Activated naive CD4-positive, alpha-beta T cell treated with anti-CD3 and anti-CD28 coated beads, Interleukin-2, amount 50 U/mL, for 72 hours (primary cell): ENCODE data around the gene TECPR1. TPM values are rescaled to one million over a fixed set of nuclear protein-coding genes. Genes with fewer than 3 reads are reported as not detected.

Experiments used
- ATAC-seq, 2 donors: fragments of 150-1000 bp; cut with Tn5 transposase; 2 replicates each; pipeline ENCODE4 v1.10.0; 2021; ENCODE audit warnings: mild to moderate bottlenecking in 2 of 2, moderate library complexity in 2 of 2
- DNase-seq, 2 donors: peaks; one replicate each; pipeline ENCODE4 v3.0.0; 2021 to 2022; ENCODE audit warnings: low spot score in 2 of 2
- H3K27ac Mint-ChIP-seq, 2 donors: one replicate each; pipeline ENCODE4 v1.8.0; 2022; ENCODE audit warnings: mild to moderate bottlenecking in 2 of 2, mixed read lengths in 2 of 2
- H3K36me3 Mint-ChIP-seq, 2 donors: one replicate each; pipeline ENCODE4 v1.8.0; 2022; ENCODE audit warnings: mixed read lengths in 2 of 2
- H3K9me3 Mint-ChIP-seq, 2 donors: one replicate each; pipeline ENCODE4 v1.8.0; 2022; ENCODE audit warnings: mixed read lengths in 2 of 2
- total RNA-seq, 2 donors: library from RNA; stranded (reverse); gene quantifications; one replicate each; pipeline ENCODE4 v1.2.3, GENCODE V29; 2022

The TECPR1 gene
- total RNA-seq, 2 donors from 2014 or later: 37.9 to 62.0 TPM

DNA sequence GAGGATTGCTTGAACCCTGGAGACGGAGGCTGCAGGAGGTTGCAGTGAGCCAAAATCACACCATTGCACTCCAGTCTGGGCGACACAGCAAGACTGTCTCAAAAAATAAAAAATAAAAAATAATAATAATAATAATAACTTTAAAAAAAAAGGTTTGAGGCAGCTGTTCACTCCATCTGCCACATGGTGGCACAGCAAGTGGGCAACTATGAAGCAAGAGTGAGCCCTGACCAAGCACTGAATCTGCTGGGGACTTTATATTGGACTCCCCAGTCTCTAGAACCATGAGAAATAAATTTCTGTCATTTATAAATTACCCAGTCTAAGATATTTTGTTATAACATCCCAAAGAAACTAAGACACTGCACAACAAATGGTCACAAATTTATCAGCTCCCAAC lies 14.8 kb upstream of the TECPR1 start:
- Mint-ChIP-seq H3K36me3 (peaks cover under 1 to 6% of the 10 kb centered on the region in 2 donors), H3K9me3 (no peaks in the 10 kb centered on the region), H3K27ac (no peak overlapping the region)
- ATAC-seq: no peak
- DNase-seq: no peak

DNA sequence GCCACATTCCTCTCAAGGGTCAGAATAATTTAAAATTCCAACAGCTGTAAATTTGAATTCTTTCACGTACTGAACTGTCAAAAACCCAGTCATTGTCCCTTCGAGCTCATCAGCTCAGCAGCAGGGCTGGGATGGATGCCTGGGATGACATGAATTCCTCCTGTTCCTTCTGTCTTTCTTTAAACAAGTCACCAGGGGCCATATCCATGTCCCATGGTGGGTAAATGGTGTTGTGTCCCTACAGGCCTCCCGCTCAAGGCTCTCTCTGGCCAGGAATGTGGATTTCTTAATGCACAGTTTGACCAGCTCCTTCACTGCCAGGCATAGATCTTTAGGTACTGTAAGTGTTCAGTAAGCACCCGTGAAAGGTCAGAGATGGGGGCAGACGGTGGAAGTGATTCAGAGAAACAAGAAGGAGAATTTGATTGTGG lies 13.8 kb upstream of the TECPR1 start:
- Mint-ChIP-seq H3K27ac (peak overlapping the region; percentile 45 to 82), H3K9me3 (no peaks in the 10 kb centered on the region), H3K36me3 (peaks cover 6 to 8% of the 10 kb centered on the region in 2 donors)
- DNase-seq (no peak), ATAC-seq (no peak)

DNA sequence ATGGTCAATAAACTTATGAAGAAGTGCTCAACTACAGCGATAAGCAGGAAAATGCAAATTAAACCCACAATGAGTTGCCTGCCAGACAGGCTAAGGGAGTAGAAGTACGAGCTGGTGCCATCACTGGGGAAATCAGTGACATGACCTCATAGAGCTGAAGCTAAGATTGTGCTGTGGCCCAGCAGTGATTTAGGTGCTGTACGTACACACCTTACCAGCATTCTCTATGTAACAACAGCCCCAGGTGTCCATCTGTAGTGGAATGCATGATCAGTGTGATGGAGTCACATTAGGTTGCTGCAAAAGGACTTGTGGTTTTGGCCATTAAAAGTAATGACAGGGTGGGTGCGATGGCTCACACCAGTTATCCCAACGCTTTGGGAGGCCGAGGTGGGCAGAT lies 5.7 kb upstream of the TECPR1 start:
- Mint-ChIP-seq H3K36me3 (peaks cover 8 to 9% of the 10 kb centered on the region in 2 donors), H3K27ac (no peak overlapping the region), H3K9me3 (no peaks in the 10 kb centered on the region)
- DNase-seq: no peak
- no peak for ATAC-seq

DNA sequence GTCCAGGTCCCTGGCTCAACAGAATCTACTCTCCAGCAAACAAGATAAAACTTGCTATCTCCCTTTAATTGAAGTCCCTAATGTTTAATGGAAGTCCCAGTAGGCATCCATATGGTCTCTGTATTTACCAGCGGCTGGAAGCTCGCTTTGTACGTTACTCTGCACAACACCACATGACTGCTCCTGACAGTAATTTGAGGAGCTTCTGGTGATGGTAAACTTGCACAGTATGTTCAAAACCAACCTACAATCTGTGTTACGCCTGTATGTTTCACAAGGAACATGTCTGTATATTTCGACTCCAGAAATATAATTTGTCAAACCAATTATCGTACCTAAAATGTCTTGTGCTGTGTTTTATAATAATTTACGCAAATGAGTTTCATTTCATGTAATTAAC lies 4.4 kb upstream of the TECPR1 start:
- Mint-ChIP-seq H3K36me3 (peaks cover 9 to 15% of the 10 kb centered on the region in 2 donors), H3K9me3 (no peaks in the 10 kb centered on the region), H3K27ac (peak overlapping the region in 1 of 2 donors; percentile 90)
- ATAC-seq: no peak
- no peak for DNase-seq

DNA sequence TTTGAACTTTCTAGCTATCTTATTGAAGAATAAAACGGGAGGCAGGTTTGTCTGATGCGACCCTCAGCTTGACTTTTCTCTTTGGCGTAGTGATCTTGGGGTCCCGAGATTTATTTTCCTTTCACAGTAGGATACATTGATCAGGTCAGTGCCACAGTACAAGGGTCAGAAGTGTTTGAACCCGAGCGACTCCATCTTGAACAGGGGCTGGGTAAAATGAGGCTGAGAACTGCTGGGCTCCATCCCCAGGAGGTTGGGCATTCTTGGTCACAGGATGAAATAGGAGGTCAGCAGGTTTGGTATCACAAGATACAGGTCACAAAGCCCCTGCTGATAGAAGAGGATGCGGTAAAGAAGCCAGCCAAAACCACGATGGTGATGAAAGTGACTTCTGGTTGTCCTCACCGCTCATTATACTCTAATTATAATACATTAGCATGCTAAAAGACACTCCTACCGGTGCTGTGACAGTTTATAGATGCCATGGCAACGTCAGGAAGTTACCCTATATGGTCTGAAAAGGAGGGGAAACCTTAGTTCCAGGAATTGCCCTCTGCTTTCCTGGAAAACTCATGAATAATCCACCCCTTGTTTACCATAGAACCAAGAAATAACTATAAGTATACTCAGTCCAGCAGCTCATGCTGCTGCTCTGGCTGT lies 3.0 kb upstream of the TECPR1 start:
- no peaks in the 10 kb centered on the region for H3K9me3 Mint-ChIP-seq
- DNase-seq: peak in 1 of 2 donors; percentile 14
- H3K27ac Mint-ChIP-seq: peak overlapping the region; percentile 77 to 94
- peak in 1 of 2 donors; percentile 1 for ATAC-seq
- H3K36me3 Mint-ChIP-seq: peaks cover 6 to 15% of the 10 kb centered on the region in 2 donors

DNA sequence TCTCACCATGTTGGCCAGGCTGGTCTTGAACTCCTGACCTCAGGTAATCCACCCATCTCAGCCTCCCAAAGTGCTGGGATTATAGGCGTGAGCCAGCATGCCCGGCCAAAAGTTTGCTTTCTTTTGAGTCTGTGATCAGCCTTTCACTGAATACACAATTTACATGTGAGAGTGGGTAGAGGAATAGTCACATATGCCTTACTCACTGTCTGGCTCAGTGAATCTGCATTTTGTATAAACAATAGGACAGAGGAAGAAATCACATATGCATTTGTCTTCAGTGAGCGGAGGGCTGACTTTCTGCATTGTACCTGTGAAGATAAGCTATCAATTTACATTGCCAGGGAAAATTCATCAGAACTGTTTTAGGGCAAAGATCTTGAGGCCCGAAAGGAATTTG lies 2.5 kb upstream of the TECPR1 start:
- Mint-ChIP-seq H3K9me3 (no peaks in the 10 kb centered on the region), H3K36me3 (peaks cover 9 to 15% of the 10 kb centered on the region in 2 donors), H3K27ac (peak overlapping the region; percentile 77 to 94)
- DNase-seq (no peak), ATAC-seq (no peak)

DNA sequence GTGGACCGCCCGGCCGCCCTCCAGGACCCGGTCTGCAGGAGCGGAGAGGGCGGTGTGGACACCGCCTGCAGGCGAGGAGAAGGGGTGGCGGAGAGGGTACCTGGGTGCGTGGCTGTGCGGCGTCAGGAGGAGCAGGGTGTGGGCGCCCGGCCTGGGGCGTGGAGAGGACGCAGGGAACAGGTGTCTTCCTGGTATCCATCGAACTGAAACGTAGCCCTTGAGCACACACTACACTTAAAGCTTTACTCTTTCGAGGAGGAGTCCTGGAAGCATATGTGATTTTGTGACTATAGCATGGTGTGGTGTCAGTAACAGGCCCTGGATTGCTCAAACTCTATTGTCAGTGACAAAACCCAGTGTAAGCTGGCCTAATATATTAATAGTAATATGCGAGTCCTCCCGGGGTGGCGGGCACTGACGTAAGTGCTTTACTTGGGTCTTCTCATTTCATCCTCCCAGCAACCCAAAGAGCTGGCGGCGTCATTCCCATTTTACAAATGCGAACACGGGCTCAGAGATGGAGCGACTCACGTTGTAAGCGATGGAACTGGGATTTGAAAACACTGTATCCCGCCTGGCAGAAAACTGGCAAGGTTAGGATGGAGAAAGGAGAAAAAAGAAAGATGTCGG lies 508 bp upstream of the TECPR1 start:
- ATAC-seq (peak in 1 of 2 donors; percentile 46), DNase-seq (no peak)
- Mint-ChIP-seq H3K9me3 (no peaks in the 10 kb centered on the region), H3K36me3 (peaks cover 14 to 28% of the 10 kb centered on the region in 2 donors), H3K27ac (peak overlapping the region; percentile 89 to 92)

DNA sequence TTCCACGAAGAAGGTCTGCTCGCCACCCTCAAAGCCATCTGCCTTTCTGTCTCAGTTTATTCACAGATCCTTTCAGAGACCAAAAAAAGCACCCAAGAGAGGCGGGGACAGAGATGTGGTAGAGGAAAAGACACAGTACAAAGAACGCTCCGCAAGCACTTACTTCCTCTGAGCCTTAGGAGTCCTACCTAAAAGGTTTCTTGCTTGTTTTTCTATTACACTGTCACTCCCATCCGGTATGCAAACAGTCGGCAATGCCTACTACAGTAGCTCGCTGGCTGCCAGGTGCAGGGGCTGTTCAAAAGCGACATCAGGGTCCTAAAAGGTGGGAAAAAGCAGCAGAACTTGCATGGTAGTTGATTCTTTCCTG lies 816 bp downstream of the TECPR1 start:
- peak; percentile 3 to 14 for ATAC-seq
- no peaks in the 10 kb centered on the region for H3K9me3 Mint-ChIP-seq
- H3K36me3 Mint-ChIP-seq: peaks cover 14 to 23% of the 10 kb centered on the region in 2 donors
- DNase-seq: peak in 1 of 2 donors; percentile 31
- H3K27ac Mint-ChIP-seq: peak overlapping the region; percentile 89 to 97

DNA sequence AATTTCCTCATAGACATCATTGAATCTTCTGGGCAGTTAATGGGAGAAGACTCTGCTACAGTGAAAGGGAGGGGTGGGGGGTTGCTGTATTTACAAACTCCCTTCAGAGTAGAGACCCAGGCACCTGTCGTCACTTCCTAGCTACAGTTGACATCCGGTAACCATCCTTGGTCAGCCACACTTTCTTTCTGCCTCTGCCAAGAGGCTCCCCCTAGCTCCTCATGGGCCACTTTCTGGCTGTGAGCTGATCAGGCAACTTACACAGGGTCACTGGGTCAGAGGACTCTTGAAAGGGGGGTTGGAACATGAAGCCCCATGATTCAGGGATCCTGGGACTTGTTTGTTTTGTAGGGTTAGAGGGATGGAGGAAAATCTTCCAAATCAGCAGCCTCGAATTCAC lies 1.2 kb downstream of the TECPR1 start:
- Mint-ChIP-seq H3K27ac (peak overlapping the region; percentile 89 to 97), H3K9me3 (no peaks in the 10 kb centered on the region), H3K36me3 (peaks cover 14 to 22% of the 10 kb centered on the region in 2 donors)
- ATAC-seq (peak; percentile 26 to 29), DNase-seq (peak in 1 of 2 donors; percentile 46)

DNA sequence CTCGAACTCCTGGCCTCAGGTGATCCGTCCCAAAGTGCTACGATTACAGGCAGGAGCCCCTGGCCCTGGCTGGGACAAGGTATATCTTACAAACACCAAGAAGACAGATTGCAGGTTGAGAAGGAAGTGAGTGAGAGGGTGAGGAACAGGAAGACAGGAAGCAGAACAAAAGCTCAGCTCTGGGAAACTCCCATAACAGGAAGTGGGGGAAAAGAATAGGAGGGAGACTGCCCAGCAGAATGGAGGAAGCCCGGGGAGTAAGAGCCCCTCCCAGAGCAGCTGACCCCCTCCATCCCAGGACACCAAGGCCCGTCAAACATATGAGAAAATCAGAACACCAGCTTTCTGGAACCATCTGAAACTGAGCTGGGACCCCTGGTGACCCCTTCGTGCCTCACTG lies 2.9 kb downstream of the TECPR1 start:
- ATAC-seq: no peak
- DNase-seq: no peak
- Mint-ChIP-seq H3K27ac (peak overlapping the region; percentile 89 to 97), H3K36me3 (peaks cover 14 to 22% of the 10 kb centered on the region in 2 donors), H3K9me3 (no peaks in the 10 kb centered on the region)

DNA sequence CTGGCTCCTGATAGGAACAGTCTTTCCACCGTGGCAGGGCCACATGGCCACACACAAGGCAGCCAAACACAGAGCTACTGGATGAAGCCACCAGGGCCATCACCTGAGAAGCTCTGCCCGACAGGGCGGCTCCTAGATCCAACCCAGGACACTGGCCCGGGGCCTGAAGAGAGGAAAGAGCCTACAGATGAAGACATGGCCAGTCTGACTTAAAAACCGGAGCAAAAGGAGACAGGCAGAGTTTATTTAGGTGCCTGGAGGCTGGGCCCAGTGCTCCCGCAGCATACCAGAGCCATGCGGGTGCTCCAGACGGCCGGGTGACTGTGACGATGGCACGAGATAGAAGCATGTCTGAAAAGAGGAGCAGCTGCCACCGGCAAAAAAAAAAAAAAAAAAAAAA lies 3.9 kb downstream of the TECPR1 start:
- peaks cover 14 to 22% of the 10 kb centered on the region in 2 donors for H3K36me3 Mint-ChIP-seq
- ATAC-seq: no peak
- no peak for DNase-seq
- peak overlapping the region; percentile 89 to 93 for H3K27ac Mint-ChIP-seq
- H3K9me3 Mint-ChIP-seq: no peaks in the 10 kb centered on the region

DNA sequence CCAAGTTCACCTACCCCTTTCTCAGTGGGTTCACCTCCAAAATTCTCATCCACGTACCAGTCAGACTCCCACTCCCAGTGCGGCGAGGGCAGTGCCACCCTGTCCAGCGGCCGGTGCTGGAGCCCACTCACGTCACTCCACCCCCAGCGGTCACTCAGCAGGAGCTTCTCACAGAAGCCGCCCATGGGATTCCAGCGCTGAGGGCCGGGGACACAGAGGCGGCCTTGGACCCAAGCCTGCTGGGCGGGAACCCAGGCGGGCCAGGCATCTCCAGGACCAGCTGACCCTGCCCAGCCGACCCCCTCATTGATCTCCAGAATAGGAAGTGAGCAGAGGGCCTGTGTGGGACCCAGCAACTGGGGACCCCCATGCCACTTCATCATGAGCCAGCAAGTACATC lies 7.2 kb downstream of the TECPR1 start:
- ATAC-seq: no peak
- H3K9me3 Mint-ChIP-seq: no peaks in the 10 kb centered on the region
- H3K36me3 Mint-ChIP-seq: peaks cover 6 to 17% of the 10 kb centered on the region in 2 donors
- DNase-seq: no peak
- H3K27ac Mint-ChIP-seq: peak overlapping the region in 1 of 2 donors; percentile 30

DNA sequence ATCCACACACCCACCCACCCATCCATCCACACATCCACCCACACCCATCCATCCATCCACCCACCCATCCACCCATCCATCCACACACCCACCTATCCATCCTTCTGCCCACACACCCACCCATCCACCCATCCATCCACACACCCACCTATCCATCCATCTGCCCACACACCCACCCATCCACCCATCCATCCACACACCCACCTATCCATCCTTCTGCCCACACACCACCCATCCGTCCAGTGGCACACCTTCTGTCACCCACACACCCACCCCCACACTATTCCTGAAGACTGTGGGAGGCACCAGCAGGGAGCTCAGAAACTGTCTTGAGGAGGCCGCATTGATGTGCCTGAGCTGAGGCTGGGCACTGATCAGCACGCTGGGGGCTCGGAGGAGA lies 9.1 kb downstream of the TECPR1 start:
- no peak overlapping the region for H3K27ac Mint-ChIP-seq
- ATAC-seq: no peak
- DNase-seq: no peak
- no peaks in the 10 kb centered on the region for H3K9me3 Mint-ChIP-seq
- H3K36me3 Mint-ChIP-seq: peaks cover 7% of the 10 kb centered on the region in 2 donors

DNA sequence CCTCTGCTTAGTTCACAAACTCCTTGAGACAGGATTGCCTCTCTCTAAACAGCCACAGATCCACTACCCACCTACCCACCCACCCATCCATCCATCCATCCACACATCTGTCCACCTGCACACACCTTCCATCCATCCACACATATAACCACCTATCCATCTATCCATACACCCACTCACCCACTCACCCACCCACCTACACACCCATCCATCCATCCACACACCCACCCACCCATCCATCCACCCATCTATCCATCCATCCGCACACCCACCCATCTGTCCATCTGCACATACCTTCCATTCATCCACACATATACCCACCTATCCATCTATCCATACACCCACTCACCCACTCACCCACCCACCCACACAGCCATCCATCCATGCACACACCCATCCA lies 9.7 kb downstream of the TECPR1 start:
- Mint-ChIP-seq H3K27ac (no peak overlapping the region), H3K36me3 (peaks cover 3 to 5% of the 10 kb centered on the region in 2 donors), H3K9me3 (no peaks in the 10 kb centered on the region)
- DNase-seq: no peak
- no peak for ATAC-seq

DNA sequence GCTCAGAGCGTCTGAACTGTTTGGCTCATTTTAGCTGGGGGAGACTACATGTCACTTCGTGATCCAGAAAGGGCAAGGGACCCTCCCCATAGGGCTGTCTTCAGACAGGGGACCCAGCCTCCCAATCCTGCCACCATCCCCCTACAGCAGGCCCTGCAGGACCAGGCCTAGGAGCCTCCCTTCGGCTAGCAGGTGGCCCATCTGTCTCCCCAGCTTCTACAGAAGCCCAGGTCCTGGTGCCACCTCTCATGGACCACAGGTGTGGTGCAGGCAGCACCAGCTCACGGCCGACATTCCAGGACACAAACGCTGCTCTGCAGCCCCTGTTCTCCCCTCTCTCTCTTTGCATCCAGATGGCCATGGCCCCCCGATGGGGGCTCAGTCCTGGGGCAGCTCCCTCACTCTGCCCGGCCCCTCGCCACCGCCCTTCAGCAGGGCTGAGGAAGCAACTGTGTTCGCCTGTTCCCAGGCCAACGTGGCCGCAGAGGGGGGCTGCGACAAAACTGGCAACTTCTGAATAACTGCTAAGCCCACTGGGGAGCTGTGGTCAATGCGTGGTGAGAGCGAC lies 10.3 kb downstream of the TECPR1 start:
- H3K36me3 Mint-ChIP-seq: peaks cover 0 to 5% of the 10 kb centered on the region in 2 donors
- H3K9me3 Mint-ChIP-seq: no peaks in the 10 kb centered on the region
- H3K27ac Mint-ChIP-seq: no peak overlapping the region
- ATAC-seq (peak in 1 of 2 donors; percentile 13), DNase-seq (no peak)

DNA sequence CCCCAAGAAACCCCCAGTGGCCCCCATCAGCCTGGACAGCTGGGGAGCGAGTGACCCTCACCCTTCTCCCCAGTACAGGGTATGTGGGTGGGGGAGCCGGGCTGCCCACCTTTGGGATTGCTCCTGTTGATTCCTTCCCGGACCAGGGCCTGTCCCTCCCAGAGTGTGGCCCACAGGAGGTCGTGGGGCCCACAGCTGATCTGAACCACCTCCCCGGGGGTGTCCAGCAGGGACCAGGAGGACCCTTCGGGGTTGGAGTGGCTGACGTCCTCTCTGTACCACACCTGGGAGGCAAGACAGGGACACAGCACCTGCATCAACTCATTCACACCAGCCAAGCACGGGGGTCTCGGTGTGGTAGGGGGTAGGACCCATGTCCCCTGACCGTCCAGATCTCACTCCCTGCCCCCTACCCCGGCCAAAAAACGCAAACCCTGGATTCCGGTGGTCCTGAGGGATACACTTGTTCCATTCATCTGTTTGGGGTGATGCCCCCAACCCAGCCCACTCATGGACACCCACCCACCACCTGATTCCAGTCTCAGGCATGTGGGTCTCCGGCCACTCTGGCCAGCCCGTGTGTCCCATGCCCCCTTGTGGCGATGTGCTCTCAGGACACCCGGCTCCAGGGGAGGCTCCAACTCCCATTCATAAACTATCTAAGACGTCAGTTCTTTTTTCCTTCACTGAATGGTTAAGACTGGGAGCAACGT lies 10.9 kb downstream of the TECPR1 start:
- no peaks in the 10 kb centered on the region for H3K9me3 Mint-ChIP-seq
- ATAC-seq (peak; percentile 37 to 54), DNase-seq (peak in 1 of 2 donors; percentile 42)
- peak overlapping the region in 1 of 2 donors; percentile 22 for H3K27ac Mint-ChIP-seq
- H3K36me3 Mint-ChIP-seq: peaks cover 0 to 5% of the 10 kb centered on the region in 2 donors

DNA sequence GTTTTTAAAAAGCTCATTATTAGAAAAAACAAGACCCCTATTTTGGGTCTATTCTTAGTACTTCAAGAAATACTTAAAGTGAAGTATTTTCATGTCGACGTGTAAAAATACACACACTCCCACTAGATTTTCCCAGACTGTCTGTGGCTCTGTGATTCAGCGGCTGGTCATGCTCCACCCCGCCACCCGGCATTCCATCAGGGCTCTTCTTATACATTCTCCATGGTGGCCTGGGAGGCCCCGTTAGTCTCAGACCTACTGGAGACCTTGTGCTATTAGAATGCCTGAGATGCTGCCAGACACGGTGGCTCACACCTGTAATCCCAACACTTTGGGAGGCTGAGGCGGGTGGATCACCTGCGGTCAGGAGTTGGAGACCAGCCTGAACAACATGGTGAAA lies 13.1 kb downstream of the TECPR1 start:
- DNase-seq (no peak), ATAC-seq (no peak)
- Mint-ChIP-seq H3K36me3 (peaks cover 0 to 5% of the 10 kb centered on the region in 2 donors), H3K27ac (peak overlapping the region in 1 of 2 donors; percentile 62), H3K9me3 (no peaks in the 10 kb centered on the region)
